Frontal cortex (tissue), 4 donors: Measurements from ENCODE around the gene FBXL16. TPM values are rescaled to one million over a fixed set of nuclear protein-coding genes. Genes with fewer than 3 reads are reported as not detected.
A peak's percentile ranks its signal among the peaks of the same experiment; 100 is the strongest.

Experiments
- DNase-seq, 2 donors: peaks; one replicate each; pipeline ENCODE4 v3.0.0; 2012; ENCODE audit warnings: low spot score in 2 of 2
- FAIRE-seq: peaks from 2 replicates; lab custom pipeline; 2012; peaks lifted over from hg19 to GRCh38; lab: Jason Lieb, UNC
- total RNA-seq: library from RNA; depleted of rRNA; stranded (reverse); fragments of >200 nt; gene quantifications from one replicate; pipeline ENCODE4 v1.2.3, GENCODE V29; 2014
- donor health status: control.
- donor health status: control.
- donor health status: control.

FBXL16 gene
- total RNA-seq, 1 donor from 2014 or later = 4.5 TPM

DNA sequence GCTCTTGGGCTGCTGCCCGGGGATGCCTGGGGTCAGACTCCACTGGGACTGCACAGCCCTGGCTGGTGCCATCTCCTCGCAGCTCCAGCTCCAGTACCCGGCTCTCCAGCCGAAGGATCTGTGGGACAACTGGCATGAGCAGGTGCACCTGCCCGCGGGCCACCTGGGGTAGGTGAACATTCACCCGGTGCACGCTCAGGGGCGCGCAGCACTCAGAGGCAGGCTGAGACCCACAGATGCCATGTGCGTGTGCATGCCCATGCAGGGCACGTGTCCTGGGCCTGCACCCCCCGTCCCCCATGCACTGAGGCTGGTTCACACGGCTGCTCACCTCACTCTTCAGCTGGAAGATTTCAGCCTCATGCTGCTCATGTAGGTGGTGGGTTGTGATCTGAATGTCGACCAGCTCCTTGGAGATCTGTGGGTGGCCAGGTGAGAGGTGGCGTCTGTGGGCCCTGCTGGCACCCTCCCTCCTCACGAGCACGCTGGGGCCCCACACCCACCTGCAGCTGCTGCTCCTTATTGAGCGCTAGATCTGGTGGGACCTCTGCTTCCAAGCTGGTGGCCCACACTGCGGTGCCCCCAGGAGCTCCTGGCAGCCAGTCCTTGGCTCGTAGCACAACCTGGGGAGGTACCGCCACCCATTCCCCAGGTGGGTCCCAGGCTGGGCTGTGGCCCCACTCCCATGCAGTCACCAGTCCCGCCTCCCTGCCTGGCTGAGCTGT lies 20.0 kb upstream of the FBXL16 start:
- no peak for FAIRE-seq
- no peak for DNase-seq

DNA sequence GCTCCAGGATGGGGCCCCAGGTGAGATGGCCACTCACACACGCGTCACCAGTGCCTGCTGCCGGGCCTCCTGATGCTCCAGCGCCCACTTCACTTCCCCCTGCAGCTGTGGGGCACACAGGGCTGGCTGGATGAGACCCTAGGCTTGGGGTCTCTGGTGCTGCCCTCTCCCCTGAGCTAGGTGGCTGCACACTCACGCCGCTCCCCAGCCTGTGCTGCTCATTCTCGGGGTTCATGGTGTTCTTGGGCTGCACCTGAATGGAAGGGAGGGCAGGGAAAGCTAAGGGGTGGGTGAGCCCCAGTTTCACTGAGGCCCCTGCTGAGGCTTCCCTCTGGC lies 19.4 kb upstream of the FBXL16 start:
- DNase-seq = no peak
- FAIRE-seq = no peak

DNA sequence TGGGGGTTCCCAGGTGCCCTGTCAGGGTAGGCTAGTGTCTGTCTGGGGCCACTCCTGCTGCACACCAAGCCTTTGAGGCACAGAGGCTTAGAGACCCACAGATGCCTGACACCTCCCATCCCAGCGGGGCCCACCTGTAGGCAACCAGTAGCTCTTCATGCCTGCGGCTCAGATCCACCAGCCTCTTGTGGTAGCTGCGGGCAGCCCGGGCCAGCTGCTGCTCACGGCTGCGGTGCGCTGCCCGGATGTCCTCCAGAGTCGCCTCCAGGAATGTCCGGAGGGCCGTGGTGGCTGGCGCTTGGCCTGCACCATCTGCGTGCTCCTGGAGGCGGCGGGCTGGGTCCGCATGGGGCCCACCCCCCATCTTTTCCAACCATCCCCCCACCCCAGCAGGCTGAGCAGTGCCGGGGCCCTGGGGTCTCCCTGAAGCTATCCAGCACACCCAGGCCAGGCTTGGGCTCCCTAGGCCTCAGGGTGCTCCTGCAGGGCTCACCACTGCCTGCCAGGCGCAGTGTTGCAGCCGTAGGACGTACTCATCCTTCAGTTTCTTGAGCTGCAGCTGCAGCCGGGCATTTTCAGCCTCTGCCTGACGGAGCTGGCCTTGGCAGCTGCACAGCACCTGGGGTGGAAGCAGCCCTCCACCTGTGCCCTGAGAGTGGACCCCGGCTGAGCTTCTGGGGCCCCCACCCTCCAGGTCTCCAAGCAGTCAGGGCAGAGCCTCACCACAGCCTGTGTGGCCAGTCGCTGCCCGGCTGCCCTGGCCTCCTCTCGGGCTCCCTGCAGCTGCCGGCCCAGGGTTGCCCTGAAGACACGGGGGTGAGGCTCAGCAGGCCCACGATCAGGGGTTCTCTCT lies 18.8 kb upstream of the FBXL16 start:
- FAIRE-seq = no peak

DNA sequence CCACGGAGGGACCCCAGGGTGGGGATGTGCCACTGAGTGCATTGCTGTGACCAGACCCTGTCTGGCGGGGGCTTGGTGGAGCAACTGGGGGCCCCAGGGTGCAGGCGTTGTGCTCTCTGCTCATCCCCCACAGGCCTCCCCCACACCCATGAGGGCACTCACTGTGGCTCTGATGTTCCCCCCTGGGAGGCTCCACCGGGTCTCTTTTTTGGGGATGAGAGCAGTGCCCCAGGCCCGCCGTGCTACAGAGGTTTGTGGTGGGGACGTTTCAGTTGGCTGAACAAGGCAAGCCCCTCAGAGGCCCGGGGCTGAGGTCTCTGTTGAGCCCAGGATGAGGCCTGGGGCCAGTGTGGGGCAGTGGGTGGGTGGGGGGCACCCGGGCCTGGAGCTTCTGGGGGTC lies 18.1 kb upstream of the FBXL16 start:
- FAIRE-seq = no peak
- no peak for DNase-seq

More for the DNA sequence above, 18.8 kb upstream of the FBXL16 start:
- no peak for DNase-seq

GRCh38 chr16:722835-723633 lies 17.4 kb upstream of the FBXL16 start:
- FAIRE-seq (no peak), DNase-seq (no peak)

- FAIRE-seq = no peak
- DNase-seq = no peak
These were observed 16.4 kb upstream of the FBXL16 start for GRCh38 chr16:721765-722540.

DNA sequence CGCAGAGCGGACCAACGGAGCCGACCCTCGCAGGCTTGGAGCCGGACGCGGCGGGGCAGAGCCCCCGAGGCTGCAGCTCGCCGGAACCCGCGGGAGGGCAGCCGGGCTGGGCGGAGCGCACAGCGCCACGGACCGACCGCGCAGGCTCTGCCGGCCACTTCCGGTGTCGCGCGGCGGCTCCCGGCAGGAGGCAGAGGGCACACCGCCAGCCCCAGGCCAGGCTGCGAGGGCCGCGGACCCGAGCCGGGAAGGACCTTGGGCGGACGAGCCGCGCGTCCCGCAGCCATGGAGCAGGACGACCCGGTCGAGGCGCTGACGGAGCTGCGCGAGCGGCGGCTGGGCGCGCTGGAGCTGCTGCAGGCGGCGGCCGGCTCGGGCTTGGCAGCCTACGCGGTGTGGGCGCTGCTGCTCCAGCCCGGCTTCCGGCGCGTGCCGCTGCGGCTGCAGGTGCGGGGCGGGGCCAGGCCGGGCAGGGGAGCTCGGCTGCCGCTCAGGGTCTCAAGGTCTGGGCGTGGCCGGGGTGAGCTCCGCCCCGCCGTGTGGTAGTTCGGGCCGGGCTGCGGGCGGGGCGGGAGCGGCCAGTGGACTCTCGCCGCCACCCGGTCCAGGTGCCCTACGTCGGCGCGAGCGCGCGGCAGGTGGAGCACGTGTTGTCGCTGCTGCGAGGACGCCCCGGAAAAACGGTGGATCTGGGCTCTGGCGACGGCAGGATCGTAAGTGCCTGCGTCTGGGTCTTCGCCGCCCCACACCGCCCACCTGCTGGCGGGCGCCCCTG lies 15.6 kb upstream of the FBXL16 start, which contains the start of gene ANTKMT:
Gene ANTKMT (plus strand): TSS at position 157 of the 775 bp plus-strand sequence. CDS start 129 bp downstream, at position 286.
- DNase-seq (peak; percentile 90 to 97), FAIRE-seq (no peak)

- FAIRE-seq (no peak), DNase-seq (peak; percentile 75)
These were observed 14.9 kb upstream of the FBXL16 start for GRCh38 chr16:720447-720989.

DNA sequence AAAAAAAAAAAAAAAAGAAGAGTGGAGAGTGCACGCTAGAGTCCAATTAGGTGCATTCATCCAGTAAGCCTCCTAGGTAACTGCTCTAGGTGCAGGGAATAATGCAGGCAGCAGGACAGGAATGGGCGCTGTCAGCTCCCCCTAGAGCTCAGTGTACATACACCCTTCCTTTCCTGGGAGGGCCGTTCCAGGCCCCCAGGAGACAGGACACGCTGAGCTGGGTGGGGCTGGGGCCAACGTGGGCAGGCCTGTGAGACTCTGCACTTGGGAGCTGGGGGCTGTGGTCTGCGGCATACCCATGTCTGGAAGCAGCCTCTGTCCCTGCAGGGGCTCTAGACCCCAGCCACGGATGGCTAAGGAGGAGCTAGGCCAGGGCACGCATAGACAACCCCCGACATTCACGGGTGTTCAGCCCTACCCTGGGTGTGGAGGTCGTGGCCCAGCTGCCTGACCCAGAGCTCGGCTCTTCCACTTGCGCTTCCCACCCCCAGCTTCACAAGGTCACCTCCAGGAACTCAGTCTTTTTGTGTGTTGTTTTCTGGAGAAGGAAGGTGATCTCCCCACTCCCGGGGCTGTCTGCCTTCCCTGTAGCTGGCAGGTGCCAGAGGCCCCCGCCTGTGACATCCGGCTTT lies 14.3 kb upstream of the FBXL16 start:
- DNase-seq = no peak
- FAIRE-seq = no peak

GRCh38 chr16:718922-719321 lies 13.3 kb upstream of the FBXL16 start:
- FAIRE-seq (no peak), DNase-seq (no peak)

- FAIRE-seq (no peak), DNase-seq (no peak)
These were observed 12.8 kb upstream of the FBXL16 start for GRCh38 chr16:718389-718788.

GRCh38 chr16:717450-718245 lies 12.0 kb upstream of the FBXL16 start:
- FAIRE-seq (no peak), DNase-seq (no peak)

- FAIRE-seq (no peak), DNase-seq (no peak)
These were observed 11.2 kb upstream of the FBXL16 start for GRCh38 chr16:716768-717325.

DNA sequence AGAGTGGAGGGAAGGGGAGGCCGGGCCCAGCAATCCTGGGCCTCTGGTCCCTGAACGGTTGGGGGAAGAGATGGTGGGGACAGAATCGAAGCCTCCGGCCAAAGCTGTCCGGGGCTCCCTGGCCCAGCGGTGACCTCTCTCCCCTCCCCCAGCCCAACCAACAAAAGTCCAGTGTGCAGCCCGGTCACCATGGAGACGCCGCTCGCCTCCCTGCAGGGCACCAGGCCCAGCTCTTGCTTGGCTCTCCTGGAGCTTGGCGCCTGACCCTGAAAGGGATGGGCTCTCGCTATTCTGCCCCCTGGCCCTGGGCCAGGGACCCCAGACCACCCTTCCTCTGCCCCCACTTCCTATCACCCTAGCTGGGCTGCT lies 10.6 kb upstream of the FBXL16 start:
- FAIRE-seq = no peak
- DNase-seq = peak; percentile 79 to 93

- FAIRE-seq (no peak), DNase-seq (peak in 1 of 2 donors; percentile 72)
These were observed 10.0 kb upstream of the FBXL16 start for GRCh38 chr16:715477-716199.
